SK-N-MC (cell line): Measurements from ENCODE around the gene STPG2.

Experiments
- EZH2 ChIP-seq: fragments of 200-600 bp; sonication (generic); IDR thresholded peaks from one replicate; pipeline ENCODE4 v1.6.1; 2017; ENCODE audit warnings: antibody characterized with exemption
- POLR2AphosphoS5 ChIP-seq: IDR thresholded peaks from 2 replicates; pipeline ENCODE4 v1.6.1; 2012; ENCODE audit warnings: mild to moderate bottlenecking, low read depth, low read length, borderline replicate concordance

- TF ChIP-seq POLR2AphosphoS5 (no peak), EZH2 (no peak)
Observed at GRCh38 chr4:97819294-97819693, 324.0 kb downstream of the STPG2 start.
